ENCODE results near the gene PRKACB.

PRKACB gene
- total RNA-seq: 59.2 to 150 reads per million in 2 donors

- DNase-seq: peak in 2 of 5 experiments; percentile 39 to 93
Measured at GRCh38 chr1:84143796-84144565, at the start of gene PRKACB. Gene PRKACB, plus strand, starts transcription at chr1:84144271. Its CDS starts 91 bp downstream, at chr1:84144362.

GRCh38 chr1:84095308-84095707 lies 48.8 kb upstream of the PRKACB start:
- DNase-seq: no peak

- no peak for DNase-seq
Measured at GRCh38 chr1:84096176-84096575, 47.9 kb upstream of the PRKACB start.

GRCh38 chr1:84101204-84101603 lies 42.9 kb upstream of the PRKACB start:
- no peak for DNase-seq

DNA sequence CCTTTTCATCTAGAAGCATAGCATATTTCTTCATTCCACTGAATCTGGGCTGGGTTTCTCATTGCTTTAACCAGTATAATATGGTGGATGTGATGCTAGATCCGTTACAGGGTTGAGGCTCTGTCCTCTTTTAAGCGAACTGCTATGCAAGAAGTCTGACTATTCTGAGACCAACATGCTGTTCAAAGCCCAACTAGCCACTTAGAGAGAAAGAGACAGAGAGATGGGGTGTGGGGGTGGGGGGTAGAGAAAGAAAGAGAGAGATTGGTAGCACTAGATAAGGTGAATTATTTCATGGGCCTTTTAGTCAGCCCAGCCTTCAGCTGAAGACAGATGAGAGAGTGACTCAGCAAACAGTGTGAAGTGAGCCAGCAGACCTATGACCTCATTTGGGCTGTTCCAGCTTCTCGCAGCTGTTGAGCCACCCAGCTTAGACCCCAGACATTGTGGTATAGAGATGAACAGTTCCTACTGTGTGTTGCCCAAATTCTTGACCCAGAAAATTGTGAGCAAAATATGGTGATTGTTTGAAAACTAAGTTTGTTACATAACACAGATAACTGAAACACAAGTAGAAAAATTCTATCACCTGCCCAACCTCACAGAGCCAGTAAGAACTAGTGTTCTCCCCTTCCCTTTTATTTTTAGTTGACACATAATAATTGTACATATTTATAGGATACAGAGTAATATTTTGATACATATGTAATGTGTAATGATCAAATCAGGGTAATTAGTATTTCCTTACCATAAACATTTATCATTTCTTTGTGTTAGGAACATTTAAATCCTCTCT lies 40.7 kb upstream of the PRKACB start:
- peak in 1 of 5 experiments; percentile 30 for DNase-seq

DNA sequence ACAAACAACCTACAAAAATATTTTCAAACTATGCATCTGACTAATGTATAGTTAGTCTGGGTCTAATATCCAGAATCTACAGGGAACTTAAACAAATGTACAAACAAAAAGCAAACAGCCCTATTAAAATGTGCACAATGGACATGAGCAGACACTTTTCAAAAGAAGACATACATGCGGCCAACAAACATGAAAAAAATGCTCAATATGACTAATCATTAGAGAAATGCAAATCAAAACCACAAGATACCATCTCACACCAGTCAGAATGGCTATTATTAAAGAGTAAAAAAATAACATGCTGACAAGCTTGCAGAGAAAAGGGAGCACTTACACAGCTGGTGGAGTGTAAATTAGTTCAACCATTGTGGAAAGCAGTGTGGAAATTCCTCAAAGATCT lies 36.5 kb upstream of the PRKACB start:
- peak in 1 of 5 experiments; percentile 48 for DNase-seq

DNA sequence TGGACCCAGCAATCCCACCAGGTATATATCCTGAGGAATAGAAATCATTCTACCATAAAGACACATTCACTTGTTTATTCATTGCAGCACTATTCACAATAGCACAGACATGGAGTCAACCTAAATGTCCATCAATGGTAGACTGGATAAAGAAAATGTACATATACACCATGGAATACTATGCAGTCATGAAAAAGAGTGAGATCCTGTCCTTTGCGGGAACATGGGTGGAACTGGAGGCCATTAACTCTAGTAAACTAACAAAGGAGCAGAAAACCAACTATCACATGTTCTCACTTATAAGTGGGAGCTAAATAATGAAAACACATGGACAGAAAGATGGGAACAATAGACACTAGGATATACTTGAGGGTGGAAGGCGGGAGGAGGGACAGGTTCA lies 36.1 kb upstream of the PRKACB start:
- no peak for DNase-seq

DNA sequence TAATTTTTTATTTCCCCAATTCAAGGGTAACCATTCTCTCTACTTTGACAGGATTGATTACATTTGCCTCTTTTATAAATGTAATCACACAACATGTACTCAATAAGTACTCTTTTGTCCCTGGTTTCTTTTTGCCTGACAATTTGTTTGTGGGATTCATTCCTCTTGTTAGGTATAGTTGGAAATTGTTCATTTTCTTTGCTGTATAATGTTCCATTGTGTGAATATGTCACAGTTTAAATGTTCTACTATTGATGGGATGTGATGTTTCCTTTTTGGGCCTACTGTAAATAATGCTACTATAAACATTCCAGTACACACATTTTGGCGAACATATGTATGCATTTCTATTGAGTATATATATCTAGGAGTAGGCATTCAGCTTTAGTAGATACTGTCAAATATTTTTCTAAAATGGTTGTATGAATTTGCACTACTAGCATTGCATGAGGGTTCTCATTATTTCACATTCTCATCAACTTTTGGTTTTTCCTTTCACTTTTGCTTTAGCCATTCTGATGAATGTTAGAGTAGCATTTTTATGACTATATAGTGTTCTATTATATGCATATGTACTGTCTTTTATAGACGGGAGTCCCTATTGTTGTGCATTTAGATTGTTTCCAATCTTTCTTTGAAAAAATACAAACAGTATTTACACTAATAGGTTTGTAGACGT lies 35.0 kb upstream of the PRKACB start:
- DNase-seq: peak in 1 of 5 experiments; percentile 12

DNA sequence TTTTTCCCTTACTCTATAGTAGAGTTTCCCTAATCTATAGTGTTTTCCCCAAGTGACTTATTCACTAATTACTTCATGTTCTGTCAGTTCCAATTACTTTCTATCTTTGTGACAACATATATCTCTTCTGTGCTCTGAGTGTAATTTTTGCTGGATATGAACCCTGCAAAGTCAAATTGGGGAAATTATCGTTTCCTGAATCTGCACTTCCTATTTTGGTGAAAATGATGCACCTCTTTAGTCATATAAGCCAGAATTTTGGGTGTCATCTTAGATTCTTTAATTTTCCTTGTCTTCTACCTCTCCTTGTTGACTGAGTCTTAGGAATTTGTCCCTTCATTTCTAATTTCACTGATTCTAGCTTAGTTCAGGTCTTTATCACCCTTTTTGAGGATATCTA lies 33.4 kb upstream of the PRKACB start:
- no peak for DNase-seq

- no peak for DNase-seq
Measured at GRCh38 chr1:84116558-84116957, 27.5 kb upstream of the PRKACB start.

DNA sequence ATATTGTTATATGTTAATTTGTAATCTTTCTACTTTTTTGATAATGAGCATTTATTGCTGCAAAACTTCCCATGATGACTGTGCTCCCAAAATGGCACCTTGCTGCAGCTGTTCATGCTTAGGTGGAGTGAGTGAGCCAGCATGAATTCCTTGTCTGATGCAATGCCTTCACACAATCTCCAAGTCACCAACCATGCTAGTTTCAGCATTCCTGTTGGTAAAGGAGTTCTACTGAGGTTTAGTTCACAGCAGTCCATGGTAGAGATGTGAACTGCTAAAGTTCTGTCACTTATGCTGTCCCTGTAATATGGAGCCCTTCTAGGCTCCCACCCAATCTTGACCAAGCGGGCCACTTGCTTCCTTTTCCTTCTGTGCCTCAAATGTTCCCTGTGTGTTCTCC lies 26.2 kb upstream of the PRKACB start:
- no peak for DNase-seq

DNA sequence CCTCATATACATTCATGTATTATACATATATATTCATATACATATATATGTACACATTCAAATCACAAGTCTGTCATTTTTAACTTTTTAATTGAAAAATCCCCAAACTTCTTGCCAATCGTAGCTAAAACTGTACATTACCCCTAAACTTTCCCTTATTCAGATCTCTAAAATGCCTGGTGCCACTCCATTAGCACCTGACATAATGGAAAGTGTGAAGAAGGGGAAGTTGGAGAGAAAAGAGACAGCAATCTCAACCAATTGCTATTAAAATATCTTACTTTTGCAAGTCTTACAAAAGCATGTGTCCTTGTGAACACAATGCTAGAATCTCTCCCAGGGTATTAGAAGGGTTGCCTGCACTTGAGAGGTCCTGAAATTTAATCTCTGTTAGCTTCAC lies 22.7 kb upstream of the PRKACB start:
- DNase-seq: no peak

GRCh38 chr1:84122780-84123382 lies 21.2 kb upstream of the PRKACB start:
- peak in 3 of 5 experiments; percentile 10 to 64 (median 13) for DNase-seq

GRCh38 chr1:84133479-84133878 lies 10.6 kb upstream of the PRKACB start:
- DNase-seq: no peak

- DNase-seq: peak in 1 of 5 experiments; percentile 61
Measured at GRCh38 chr1:84135341-84135740, 8.7 kb upstream of the PRKACB start.

DNA sequence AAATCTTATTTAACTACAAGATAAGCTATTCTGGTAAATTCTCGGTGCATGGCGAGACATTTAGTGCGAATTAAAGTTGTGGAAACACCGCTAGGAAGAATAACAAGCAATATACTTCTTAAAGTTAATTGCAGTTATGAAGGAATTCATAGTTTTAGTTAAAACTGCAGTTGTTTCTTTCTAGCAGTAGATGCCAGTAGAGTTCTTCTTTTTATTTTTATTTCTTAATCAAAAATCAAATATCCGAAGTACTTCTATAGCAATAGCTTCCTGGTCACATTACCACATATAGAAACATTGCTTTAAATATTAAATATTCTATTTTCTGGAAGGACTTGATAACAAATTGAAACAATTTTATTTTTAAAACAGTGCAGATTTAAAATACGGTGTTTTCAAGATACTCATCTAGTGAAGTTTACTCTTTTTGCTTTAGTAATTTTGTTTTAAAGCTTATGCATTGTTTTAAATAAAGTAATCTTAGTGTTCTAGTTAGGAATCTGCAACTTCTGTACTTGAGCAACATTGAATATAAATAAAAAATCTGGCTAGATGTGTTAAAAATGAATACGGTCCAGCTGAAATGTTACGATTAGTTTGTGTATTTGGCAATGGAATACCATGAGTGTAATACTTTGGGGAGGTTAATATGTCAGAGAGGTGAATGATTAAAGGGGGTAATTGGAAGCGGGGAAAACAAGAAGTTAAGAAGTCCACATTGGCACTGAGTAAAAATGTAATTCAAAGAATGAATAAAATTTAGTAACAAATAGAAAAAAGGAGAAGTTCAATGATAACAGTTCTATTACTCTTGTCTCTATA lies 2.7 kb upstream of the PRKACB start:
- DNase-seq: peak in 1 of 5 experiments; percentile 40

DNA sequence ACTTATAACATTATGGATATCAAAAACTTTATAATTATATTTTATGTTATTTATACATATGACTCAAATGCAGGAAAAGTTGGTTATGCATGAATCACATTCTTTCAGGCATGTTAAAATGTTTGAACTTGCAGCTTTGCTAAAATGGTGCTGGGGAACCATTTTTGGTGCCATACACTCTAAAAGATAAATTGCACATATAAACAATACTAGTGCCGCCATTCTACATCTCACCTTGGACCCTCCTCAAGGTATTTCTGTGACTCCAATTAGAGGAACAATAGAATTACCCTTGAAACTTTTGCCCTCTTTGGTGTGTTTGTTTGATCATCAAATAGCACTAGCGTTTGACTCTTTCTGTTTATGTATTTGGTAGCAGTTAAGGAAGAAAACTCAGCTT lies 997 bp downstream of the PRKACB start:
- peak in 1 of 5 experiments; percentile 83 for DNase-seq

DNA sequence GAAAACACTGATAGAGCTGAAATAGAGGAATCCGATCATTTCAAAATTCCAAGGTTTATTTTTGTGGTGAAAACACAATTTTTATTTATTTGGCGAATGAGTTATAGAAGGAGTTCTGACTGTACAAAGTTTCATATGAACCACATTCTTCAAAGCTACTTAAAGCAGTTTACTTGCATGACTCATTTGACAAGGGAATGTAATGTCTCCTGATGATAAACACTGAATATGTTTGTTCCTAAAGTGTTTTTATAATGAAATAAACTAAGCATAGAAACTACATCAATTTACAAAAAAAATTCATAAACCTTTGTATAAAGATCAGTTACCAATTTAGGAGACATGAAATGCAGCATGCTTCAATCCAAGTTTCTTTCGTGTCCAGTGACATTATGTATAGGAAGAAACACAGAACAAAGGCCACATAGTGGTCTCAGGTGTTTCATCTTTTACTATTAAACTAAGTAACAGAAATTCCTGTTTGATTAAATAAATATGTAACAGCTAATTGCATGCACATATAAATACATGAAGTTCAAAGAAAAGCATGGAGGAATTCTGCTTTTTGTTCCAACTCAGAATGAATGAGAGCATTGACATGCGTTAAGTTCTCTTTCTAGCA lies 2.5 kb downstream of the PRKACB start:
- DNase-seq: peak in 1 of 5 experiments; percentile 78

- no peak for DNase-seq
Measured at GRCh38 chr1:84148758-84149157, 4.7 kb downstream of the PRKACB start.

GRCh38 chr1:84152649-84153056 lies 8.6 kb downstream of the PRKACB start:
- DNase-seq: peak in 1 of 5 experiments; percentile 85

DNA sequence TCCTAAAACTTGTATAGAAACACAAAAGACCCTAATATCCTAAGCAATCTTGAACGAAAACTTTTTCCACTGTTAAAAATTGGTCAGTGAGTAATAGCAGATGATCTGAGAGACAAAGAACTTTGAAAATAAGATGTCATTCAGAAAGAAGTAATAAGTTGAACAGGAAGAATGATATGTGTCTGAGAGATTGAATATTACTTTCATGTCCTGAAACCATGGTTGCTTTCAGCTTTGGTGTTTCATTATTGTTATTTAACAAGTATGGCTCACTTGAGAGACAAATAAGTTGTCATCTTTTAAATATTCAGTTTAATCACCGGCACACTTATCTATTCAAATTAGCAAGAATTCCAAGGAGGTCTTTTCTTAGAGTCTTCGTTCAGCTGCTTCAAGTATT lies 11.4 kb downstream of the PRKACB start:
- peak in 1 of 5 experiments; percentile 47 for DNase-seq
